Liver (tissue), 3 donors: ENCODE measurements around the gene MUC6.

Source experiments
- TAF1 ChIP-seq: conservative IDR thresholded peaks from 2 replicates; pipeline ENCODE4 v1.6.1; 2016; ENCODE audit warnings: antibody characterized with exemption, mild to moderate bottlenecking
- TF ChIP-seq, protein P1 (sequence below): fragments of 150-350 bp; IDR thresholded peaks from 2 replicates; pipeline ENCODE4 v1.5.1; 2017; ENCODE audit warnings: improper control_type of control experiment, low read depth, low read length; ENCODE audit not compliant: missing input control
- donor health status: healthy.
- donor health status: healthy.

DNA sequence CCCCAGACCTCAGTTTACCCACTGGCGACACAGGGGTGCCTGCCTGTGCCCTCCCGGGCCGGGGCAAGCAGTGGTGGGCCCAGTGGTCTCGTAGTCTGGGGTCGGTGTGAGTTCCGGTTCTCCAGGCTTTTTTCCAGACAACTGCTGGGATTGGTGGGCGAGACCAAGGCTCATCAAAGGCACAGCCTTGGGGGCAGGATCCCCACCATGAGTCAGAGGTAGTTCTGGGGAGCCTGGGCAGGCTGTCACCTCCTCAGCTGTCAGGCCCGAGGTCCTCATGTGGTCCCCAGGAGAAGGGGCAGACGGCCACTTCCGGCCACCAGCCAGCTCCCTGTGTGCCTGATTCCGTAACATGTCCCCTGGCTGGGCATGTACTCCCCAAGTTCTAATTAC lies 37.3 kb upstream of the MUC6 start:
- no peak for TF ChIP-seq TAF1
- TF ChIP-seq, protein P1, sequence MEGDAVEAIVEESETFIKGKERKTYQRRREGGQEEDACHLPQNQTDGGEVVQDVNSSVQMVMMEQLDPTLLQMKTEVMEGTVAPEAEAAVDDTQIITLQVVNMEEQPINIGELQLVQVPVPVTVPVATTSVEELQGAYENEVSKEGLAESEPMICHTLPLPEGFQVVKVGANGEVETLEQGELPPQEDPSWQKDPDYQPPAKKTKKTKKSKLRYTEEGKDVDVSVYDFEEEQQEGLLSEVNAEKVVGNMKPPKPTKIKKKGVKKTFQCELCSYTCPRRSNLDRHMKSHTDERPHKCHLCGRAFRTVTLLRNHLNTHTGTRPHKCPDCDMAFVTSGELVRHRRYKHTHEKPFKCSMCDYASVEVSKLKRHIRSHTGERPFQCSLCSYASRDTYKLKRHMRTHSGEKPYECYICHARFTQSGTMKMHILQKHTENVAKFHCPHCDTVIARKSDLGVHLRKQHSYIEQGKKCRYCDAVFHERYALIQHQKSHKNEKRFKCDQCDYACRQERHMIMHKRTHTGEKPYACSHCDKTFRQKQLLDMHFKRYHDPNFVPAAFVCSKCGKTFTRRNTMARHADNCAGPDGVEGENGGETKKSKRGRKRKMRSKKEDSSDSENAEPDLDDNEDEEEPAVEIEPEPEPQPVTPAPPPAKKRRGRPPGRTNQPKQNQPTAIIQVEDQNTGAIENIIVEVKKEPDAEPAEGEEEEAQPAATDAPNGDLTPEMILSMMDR = no peak
